ENCODE results near the gene PDCD1.

The PDCD1 gene

DNA sequence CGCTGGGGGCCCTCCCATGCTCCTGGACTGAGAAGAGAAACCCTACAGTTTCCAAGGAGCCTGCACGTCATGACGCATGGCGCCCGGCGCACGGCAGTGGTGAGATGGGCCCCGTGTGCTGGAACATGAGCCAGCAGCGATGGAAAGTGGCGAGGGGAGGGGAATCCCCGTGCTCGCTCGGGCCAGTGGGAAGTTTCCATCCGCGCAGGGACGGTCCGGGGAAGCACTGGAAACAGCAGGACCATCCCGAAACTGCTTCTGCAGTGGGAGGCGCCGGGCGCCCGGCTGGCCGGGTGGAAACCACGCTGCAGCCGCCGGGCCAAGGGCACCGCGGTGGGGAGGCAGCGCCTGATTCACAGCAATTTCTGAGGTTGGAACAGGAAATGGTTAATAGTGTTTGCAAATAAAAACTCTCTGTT lies 4.9 kb upstream of the PDCD1 start:
- DNase-seq, result no peak

GRCh38 chr2:241862775-241863535 lies 4.3 kb upstream of the PDCD1 start:
- no peak for DNase-seq

- DNase-seq, result no peak
Measured at GRCh38 chr2:241862093-241862492, 3.4 kb upstream of the PDCD1 start.

DNA sequence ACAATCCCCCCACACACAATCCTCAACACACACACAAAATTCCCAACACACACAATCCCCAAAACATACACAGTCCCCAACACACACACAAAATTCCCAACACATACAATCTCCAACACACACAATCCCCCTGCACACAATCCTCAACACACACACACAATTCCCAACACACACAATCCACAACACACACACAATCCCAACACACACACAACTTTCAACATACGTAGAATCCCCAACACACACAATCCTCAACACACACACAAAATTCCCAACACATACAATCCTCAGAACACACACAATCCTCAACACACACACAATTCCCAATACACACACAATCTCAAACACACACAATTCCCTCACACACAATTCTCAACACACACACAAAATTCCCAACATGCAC lies 2.6 kb upstream of the PDCD1 start:
- DNase-seq, result no peak

DNA sequence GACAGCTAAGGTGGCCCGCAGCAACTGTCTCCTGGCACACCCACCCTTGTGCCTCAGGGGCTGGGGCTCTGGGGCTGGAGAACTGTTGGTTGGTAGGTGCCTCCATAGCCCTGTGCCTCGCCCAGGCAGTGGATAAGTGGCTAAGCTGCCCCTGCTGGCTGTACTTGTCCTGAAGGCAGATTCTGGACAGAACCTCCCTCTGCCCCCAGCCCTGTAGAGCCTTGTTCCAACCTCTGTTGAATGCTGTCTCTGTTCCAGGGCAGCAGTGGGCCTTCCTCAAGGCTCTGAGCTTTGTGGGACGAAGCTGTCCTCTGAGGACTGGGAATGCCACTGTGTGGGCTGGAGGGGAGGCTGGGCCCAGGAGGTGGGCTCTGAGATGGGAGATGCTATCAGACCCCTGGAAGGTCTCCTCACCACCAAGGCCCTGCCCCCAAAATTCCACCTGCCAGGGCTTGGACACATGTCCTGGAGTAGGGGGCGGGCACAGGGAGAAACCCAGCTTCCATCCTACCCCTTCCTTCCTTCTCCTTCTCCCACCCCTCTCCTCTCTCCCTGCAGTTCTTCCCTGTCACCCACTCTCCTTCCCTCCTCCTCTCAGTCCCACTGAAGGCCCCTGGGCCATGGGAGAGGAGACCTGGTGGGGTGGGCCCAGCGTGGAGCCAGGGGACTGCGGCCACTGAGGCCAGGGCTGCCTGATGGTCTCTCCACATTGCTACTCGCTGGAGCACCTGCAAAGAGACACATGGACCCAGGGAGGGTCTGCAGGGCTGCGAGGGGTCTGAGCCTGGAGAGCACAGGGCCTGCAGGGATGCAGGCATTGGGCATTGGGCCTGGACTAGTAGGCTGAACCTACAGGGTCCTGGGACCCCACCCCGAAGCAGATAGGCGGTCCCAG lies 1.7 kb upstream of the PDCD1 start:
- no peak for DNase-seq

- peak; percentile 84 for DNase-seq
Measured at GRCh38 chr2:241859436-241860183, 916 bp upstream of the PDCD1 start.

- DNase-seq, result no peak
Measured at GRCh38 chr2:241859017-241859435, 332 bp upstream of the PDCD1 start.

DNA sequence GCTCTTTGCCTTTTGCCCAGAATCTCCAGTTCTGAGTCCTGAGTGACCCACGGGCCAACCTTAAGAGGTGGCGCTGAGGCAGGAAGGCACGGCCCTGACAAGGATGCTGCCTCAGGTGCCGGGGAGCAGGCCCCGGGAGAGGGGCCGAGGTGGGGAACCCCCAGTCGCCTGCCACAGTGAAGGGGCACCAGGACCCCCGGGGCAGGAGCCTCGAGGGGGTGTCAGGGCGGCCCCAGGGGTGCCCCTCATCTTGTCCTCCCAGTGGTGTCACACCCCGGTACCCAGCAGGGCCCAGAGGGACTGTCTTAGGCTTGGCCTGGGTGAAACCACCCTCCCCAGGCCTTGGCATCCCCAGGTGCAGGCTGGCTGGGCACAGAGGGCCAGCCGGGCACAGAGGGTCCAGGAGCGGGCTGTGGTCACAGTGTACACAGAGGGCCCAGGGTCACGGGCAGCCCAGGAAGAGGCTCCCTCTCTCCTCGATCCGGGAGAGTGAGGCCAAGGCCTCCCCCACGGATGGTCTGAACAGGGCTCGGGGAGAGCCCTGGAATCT lies 1.0 kb downstream of the PDCD1 start:
- peak; percentile 39 for DNase-seq

DNA sequence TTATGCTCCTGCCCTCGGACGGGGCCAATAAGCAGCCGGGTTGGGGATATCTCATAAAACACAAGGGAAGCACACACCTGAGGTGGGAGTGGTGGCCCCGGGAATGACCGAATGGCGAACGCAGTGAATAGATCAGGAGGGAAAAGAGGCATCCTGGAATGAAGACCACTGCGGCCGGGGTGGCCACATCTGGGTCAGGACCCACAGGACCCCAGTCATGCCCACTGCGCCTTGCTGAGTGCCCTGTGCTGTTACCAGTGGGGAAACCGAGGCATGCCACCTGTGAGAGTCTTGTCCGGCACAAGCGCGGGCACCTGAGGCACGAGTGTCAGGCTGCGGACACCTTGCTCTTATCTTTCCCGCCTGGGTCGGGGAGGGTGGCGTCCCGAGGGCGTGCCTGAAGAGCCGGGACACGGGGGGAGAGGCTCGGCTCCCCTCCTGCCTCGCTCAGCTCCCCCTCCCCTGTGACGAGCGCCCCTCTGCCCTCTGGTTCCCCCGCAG lies 1.6 kb downstream of the PDCD1 start:
- peak; percentile 27 for DNase-seq

DNA sequence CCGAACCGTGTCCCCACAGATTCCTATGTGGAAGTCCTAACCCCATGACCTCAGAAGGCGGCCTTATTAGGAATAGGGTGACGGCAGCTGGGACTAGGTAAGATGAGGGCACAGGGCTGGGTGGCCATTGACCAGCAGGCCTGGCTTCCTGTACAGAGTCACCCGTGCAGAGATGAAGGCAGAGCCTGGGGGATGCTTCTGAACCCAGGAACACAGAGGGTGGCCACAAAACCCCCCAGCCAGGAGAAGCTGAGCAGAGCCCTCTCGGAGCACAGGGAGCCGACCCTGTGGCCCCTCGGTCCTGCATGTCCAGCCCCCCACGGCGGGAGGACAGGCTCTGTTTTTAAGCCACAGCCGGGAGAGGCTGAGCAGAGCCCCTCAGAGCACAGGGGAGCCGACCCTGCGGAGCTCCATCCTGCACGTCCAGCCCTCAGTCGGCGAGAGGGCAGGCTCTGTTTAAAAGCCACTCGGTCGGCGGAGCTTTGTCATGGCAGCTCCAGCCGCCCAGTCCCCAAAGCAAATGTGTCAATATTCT lies 2.7 kb downstream of the PDCD1 start:
- DNase-seq, result peak; percentile 22

- peak; percentile 21 for DNase-seq
Measured at GRCh38 chr2:241855245-241855887, 3.3 kb downstream of the PDCD1 start.

- DNase-seq, result peak; percentile 33
Measured at GRCh38 chr2:241854342-241855244, 4.1 kb downstream of the PDCD1 start.

DNA sequence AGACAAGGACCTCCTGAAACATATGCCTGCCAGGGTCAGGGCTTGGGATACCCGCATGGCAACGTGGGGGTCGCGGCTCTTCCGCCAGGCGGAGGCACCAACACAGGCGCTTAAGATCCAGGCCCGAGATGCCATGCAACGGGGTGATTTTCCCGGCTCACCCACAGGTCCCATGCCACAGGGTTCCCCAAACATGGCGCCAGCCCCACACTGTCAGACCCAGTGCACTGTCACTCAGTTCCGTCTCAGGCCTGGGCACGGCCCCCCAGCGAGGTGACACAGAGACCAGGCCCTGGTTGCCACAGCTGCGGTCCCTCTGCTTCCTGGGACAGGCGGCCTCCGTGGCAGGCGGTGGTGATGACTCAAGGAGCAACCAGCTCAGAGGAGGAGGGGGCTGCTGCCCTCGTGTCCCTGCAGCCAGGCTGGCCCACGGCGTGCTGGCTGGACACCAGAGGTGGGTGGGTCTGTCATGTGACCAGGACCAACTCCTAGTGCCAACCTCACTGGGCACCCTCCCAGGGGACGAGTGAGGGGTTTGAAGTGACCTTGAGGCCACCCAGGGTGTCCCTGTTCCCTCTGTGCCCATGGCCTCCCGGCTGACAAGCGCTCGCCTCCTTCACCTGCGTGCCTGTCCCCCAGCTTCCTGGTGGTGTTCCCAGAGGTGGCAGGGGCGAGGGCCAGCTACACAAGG lies 4.9 kb downstream of the PDCD1 start:
- DNase-seq, result peak; percentile 36

DNA sequence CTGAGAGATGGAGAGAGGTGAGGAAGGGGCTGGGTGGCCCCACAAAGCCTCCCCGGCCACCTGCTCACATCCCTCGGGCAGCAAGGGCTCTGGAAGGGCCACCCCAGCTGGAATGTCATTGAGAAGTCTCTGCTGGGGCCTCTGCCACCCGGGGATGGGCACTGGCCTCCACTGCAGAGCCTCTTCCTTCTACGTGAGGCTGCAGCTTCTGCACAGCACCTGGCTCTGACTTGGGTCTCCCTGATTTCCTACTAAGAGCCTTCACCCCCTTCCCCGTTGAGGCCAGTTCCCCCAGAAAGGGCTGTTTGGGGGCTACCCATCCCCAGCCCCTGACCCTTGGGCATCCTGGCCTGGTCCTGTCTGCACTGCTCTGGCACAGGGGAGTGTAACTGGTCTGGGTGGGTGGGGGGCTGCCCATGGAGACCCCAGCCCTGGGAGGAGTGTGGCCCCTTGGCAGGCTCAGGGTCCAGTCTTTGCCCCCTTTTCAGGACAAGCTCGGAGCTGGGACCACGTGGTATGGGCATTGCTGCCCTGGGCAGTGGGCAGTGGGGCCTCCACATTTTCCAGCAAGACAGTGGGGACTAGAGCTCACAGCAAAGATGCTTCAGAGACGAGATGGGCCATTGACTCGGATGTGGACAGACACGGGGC lies 5.6 kb downstream of the PDCD1 start:
- peak; percentile 23 for DNase-seq

- DNase-seq, result no peak
Measured at GRCh38 chr2:241852116-241852980, 6.3 kb downstream of the PDCD1 start.

DNA sequence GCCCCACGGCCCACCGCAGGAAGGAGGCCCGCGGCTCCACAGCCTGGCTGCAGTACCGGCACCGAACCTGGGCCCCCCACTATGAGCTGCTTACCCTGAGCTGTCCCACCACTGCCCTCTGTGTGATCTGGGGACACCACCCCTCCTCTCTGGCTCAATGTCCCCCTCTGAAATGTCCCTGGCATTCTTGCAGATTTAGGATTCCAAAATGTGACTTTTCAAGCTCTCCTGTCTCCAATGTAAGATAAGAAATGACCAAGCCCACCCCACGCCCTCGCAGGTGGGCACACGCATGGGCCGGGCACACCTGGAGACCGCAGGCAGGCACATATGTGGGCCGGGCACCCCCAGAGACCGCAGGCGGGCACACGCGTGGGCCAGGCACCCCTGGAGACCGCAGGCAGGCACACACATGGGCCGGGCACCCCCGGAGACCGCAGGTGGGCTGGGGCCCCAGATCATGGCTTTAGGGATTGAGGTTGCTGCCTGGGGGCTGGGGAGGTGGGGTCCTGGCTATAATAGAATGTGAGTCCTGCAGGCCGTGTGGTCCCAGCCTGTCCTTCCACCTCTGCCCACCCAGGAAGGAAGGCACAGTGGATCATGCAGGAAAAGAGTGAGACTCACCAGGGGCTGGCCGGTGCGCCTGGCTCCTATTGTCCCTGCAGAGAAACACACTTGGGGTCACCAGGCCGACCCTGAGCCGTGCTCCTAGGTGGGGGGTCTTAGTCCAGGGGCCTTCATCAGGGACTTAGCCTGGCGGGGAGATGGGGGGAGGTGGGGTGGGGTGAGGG lies 7.2 kb downstream of the PDCD1 start:
- no peak for DNase-seq

GRCh38 chr2:241850544-241851324 lies 8.0 kb downstream of the PDCD1 start:
- peak; percentile 51 for DNase-seq
